CD14-positive monocyte (primary cell): ENCODE results near the gene ZRANB1. TPM values are rescaled to one million over a fixed set of nuclear protein-coding genes. Genes with fewer than 3 reads are reported as not detected.

ENCODE experiments used
- DNase-seq, 3 donors: peaks; one replicate each; pipeline ENCODE4 v3.0.0-alpha.2; 2011 to 2022
- H2AFZ ChIP-seq: 2 replicates; pipeline ENCODE4 v1.6.0; 2012; ENCODE audit warnings: mild to moderate bottlenecking, low read depth, low read length, inconsistent platforms; ENCODE audit not compliant: insufficient read depth, poor library complexity, severe bottlenecking
- H3K27ac ChIP-seq, 2 donors: 1 replicate in 1 of 2; 2 replicates in 1 of 2; pipeline ENCODE4 v1.5.1; 2012 to 2013; ENCODE audit warnings: low read length in 2 of 2, control low read depth in 1 of 2, inconsistent platforms in 1 of 2, low read depth in 1 of 2, mild to moderate bottlenecking in 1 of 2
- H3K27me3 ChIP-seq, 2 donors: one replicate each; pipeline versions ENCODE4 v1.6.0 to v1.6.1; 2011 to 2013; ENCODE audit warnings: low read length in 2 of 2; ENCODE audit not compliant: control insufficient read depth in 2 of 2, insufficient read depth in 2 of 2
- H3K36me3 ChIP-seq, 2 donors: replicated peaks in 1 of 2; 1 replicate in 1 of 2; 2 replicates in 1 of 2; pipeline versions ENCODE4 v1.5.1 to v1.6.1; 2012 to 2013; ENCODE audit warnings: low read length in 2 of 2, control low read depth in 1 of 2, inconsistent platforms in 1 of 2, mild to moderate bottlenecking in 1 of 2; ENCODE audit not compliant: insufficient read depth in 2 of 2, control insufficient read depth in 1 of 2
- H3K4me1 ChIP-seq, 2 donors: 1 replicate in 1 of 2; 2 replicates in 1 of 2; pipeline versions ENCODE4 v1.5.1 to v1.6.1; 2012 to 2013; ENCODE audit warnings: low read length in 2 of 2, control low read depth in 1 of 2, inconsistent platforms in 1 of 2, mild to moderate bottlenecking in 1 of 2, moderate library complexity in 1 of 2; ENCODE audit not compliant: insufficient read depth in 2 of 2, control insufficient read depth in 1 of 2
- H3K4me2 ChIP-seq: replicated peaks from 2 replicates; pipeline ENCODE3; 2012; ENCODE audit warnings: low read length, moderate library complexity, mild to moderate bottlenecking; ENCODE audit not compliant: poor library complexity, severe bottlenecking; ENCODE audit errors: extremely low read depth
- H3K4me3 ChIP-seq, 3 experiments: fragments of 200-600 bp in 1 of 3; sonication (generic) in 1 of 3; replicated peaks in 1 of 3; 1 replicate in 2 of 3; 2 replicates in 1 of 3; pipeline ENCODE4 v1.5.1; 2011 to 2013; ENCODE audit warnings: low read length in 3 of 3, mild to moderate bottlenecking in 3 of 3, control low read depth in 2 of 3, low read depth in 2 of 3, inconsistent platforms in 1 of 3, moderate library complexity in 1 of 3
- H3K79me2 ChIP-seq: 2 replicates; pipeline ENCODE4 v1.6.0; 2012; ENCODE audit warnings: mild to moderate bottlenecking, control low read depth, inconsistent platforms, low read length, moderate library complexity; ENCODE audit not compliant: insufficient read depth
- H3K9ac ChIP-seq: 2 replicates; pipeline ENCODE4 v1.6.0; 2017; ENCODE audit warnings: low read length, mild to moderate bottlenecking; ENCODE audit not compliant: insufficient read depth, poor library complexity, severe bottlenecking
- H3K9me3 ChIP-seq, 2 donors: replicated peaks in 1 of 2; 1 replicate in 1 of 2; 2 replicates in 1 of 2; pipeline versions ENCODE4 v1.5.1 to v1.6.1; 2012 to 2013; ENCODE audit warnings: low read length in 2 of 2, control low read depth in 1 of 2; ENCODE audit not compliant: control insufficient read depth in 1 of 2, insufficient read depth in 1 of 2
- H4K20me1 ChIP-seq: 2 replicates; pipeline ENCODE4 v1.6.0; 2012; ENCODE audit warnings: mild to moderate bottlenecking, low read length, control low read depth, moderate library complexity; ENCODE audit not compliant: insufficient read depth
- H3K27ac Mint-ChIP-seq, 7 donors: one replicate each; pipeline ENCODE4 v1.8.0; 2020; ENCODE audit warnings: mild to moderate bottlenecking in 7 of 7, mixed read lengths in 7 of 7, moderate library complexity in 6 of 7, inconsistent platforms in 2 of 7
- H3K27me3 Mint-ChIP-seq, 3 donors: one replicate each; pipeline ENCODE4 v1.8.0; 2021 to 2022; ENCODE audit warnings: low read depth in 3 of 3, mild to moderate bottlenecking in 3 of 3, mixed read lengths in 3 of 3, moderate library complexity in 3 of 3, inconsistent platforms in 1 of 3
- H3K36me3 Mint-ChIP-seq, 2 donors: one replicate each; pipeline ENCODE4 v1.8.0; 2020; ENCODE audit warnings: mixed read lengths in 2 of 2, inconsistent platforms in 1 of 2, mild to moderate bottlenecking in 1 of 2
- H3K4me1 Mint-ChIP-seq: one replicate; pipeline ENCODE4 v1.8.0; 2020; ENCODE audit warnings: mild to moderate bottlenecking, mixed read lengths
- H3K4me3 Mint-ChIP-seq, 2 donors: one replicate each; pipeline ENCODE4 v1.8.0; 2020; ENCODE audit warnings: mild to moderate bottlenecking in 2 of 2, mixed read lengths in 2 of 2, moderate library complexity in 1 of 2
- H3K9me3 Mint-ChIP-seq, 7 donors: one replicate each; pipeline ENCODE4 v1.8.0; 2020 to 2022; ENCODE audit warnings: mixed read lengths in 7 of 7, mild to moderate bottlenecking in 6 of 7, moderate library complexity in 6 of 7, inconsistent platforms in 2 of 7
- CTCF ChIP-seq: fragments of 200-600 bp; IDR thresholded peaks from one replicate; pipeline ENCODE4 v1.8.0; 2022; ENCODE audit warnings: antibody characterized with exemption, mild to moderate bottlenecking
- WGBS: methylation state at CpG from one replicate; pipeline ENCODE4 v1.1.5; 2013; ENCODE audit warnings: missing lambda C conversion rate; ENCODE audit not compliant: insufficient coverage; 5-methylcytosine and 5-hydroxymethylcytosine counted together
- intact Hi-C, 2 donors: fragments of 100-400 bp; cut with micrococcal nuclease; formaldehyde crosslinking; loops; one replicate each; pipeline versions ENCODE4 v1.15.0 to v1.15.1; 2023
- polyA plus RNA-seq, 3 donors: library from polyadenylated mRNA; depleted of rRNA in 1 of 3; unstranded in 2 of 3; stranded (reverse) in 1 of 3; fragments of 300-500 nt in 2 of 3; fragments of >200 nt in 1 of 3; fragmentation: Illumina TruSeq in 2 of 3; gene quantifications; 1 replicate in 2 of 3; 2 replicates in 1 of 3; pipeline ENCODE4 v1.2.3, GENCODE V29; 2012 to 2021

Gene ZRANB1
- polyA plus RNA-seq, 3 donors = 2.7 to 5.6 (median 3.1) TPM

DNA sequence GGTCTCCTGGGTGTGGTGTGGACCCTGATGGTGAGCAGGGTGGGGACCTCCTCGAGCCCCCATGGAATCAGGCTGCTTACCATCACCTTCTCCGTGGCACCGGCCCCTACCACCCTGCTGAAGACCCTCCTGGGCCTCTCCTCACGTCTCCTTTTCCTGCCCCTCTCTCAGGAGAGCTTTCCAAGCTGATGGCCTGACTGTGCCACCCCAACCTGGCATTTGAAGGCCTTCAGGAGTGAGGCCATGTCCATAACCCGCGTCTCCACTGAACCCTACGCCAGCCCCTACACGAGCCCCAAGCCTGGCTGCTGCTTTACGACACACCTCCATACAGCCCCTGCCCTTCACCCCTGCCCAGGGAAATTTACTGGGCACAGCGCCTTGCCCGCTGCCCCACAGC, 55.4 kb downstream of the ZRANB1 start:
- 97% methylated on average over 11 of the region's 11 CpGs for WGBS
- DNase-seq = no peak
- peak overlapping the region in 2 of 7 donors; percentile 39 to 41 for H3K27ac Mint-ChIP-seq

GRCh38 chr10:124997771-124998623, 56.1 kb downstream of the ZRANB1 start:
- Histone ChIP-seq H3K36me3 (peaks cover 96 to 100% of the 10 kb centered on the region in 2 donors), H2AFZ (no peak overlapping the region), H3K9me3 (no peaks in the 10 kb centered on the region), H3K4me2 (no peak overlapping the region), H3K27ac (no peak overlapping the region), H3K4me3 (no peak overlapping the region), H4K20me1 (peaks cover 96% of the 10 kb centered on the region), H3K27me3 (no peaks in the 10 kb centered on the region), H3K4me1 (no peaks in the 10 kb centered on the region), H3K79me2 (no peaks in the 10 kb centered on the region), H3K9ac (no peak overlapping the region)
- H3K9me3 Mint-ChIP-seq = no peaks in the 10 kb centered on the region
- no peaks in the 10 kb centered on the region for H3K27me3 Mint-ChIP-seq
- no peak overlapping the region for H3K4me3 Mint-ChIP-seq
- DNase-seq = no peak
- TF ChIP-seq CTCF = no peak
- no peaks in the 10 kb centered on the region for H3K4me1 Mint-ChIP-seq
- peaks cover 79 to 99% of the 10 kb centered on the region in 2 donors for H3K36me3 Mint-ChIP-seq
- intact Hi-C loops = no loop called here
- peak overlapping the region in 1 of 7 donors; percentile 6 for H3K27ac Mint-ChIP-seq
- 96% methylated on average over 30 of the region's 35 CpGs for WGBS

More for the DNA sequence above, 55.4 kb downstream of the ZRANB1 start:
- H3K27me3 Mint-ChIP-seq = no peaks in the 10 kb centered on the region
- no peaks in the 10 kb centered on the region for H3K27me3 ChIP-seq
- intact Hi-C loops = no loop called here
- no peaks in the 10 kb centered on the region for H3K9me3 Mint-ChIP-seq
- no peak overlapping the region for H3K4me3 ChIP-seq
- H3K4me2 ChIP-seq = no peak overlapping the region
- no peaks in the 10 kb centered on the region for H3K4me1 ChIP-seq
- H2AFZ ChIP-seq = no peak overlapping the region
- H3K4me3 Mint-ChIP-seq = no peak overlapping the region
- H3K9me3 ChIP-seq = no peaks in the 10 kb centered on the region
- H3K36me3 Mint-ChIP-seq = peaks cover 80 to 99% of the 10 kb centered on the region in 2 donors
- H3K27ac ChIP-seq = no peak overlapping the region
- H3K9ac ChIP-seq = no peak overlapping the region
- peaks cover 96% of the 10 kb centered on the region for H4K20me1 ChIP-seq
- no peaks in the 10 kb centered on the region for H3K79me2 ChIP-seq
- H3K36me3 ChIP-seq = peaks cover 94 to 100% of the 10 kb centered on the region in 2 donors
- TF ChIP-seq CTCF = no peak
- H3K4me1 Mint-ChIP-seq = no peaks in the 10 kb centered on the region
